Esophagus squamous epithelium (tissue), 4 donors: ENCODE results near the gene COL4A2.

Experiments
- POLR2A ChIP-seq, 4 donors: fragments of 450-650 bp; IDR thresholded peaks; one replicate each; pipeline ENCODE4 v1.6.1; 2017; ENCODE audit warnings: antibody characterized with exemption in 4 of 4, mild to moderate bottlenecking in 4 of 4, moderate library complexity in 3 of 4
- TF ChIP-seq, protein P1 (sequence below), 6 experiments: fragments of 450-650 bp in 4 of 6; fragments of 200-600 bp in 2 of 6; sonication (generic) in 2 of 6; IDR thresholded peaks; one replicate each; pipeline ENCODE4 v1.5.1; 2016 to 2019; ENCODE audit warnings: antibody characterized with exemption in 6 of 6, mild to moderate bottlenecking in 4 of 6, moderate library complexity in 4 of 6

DNA sequence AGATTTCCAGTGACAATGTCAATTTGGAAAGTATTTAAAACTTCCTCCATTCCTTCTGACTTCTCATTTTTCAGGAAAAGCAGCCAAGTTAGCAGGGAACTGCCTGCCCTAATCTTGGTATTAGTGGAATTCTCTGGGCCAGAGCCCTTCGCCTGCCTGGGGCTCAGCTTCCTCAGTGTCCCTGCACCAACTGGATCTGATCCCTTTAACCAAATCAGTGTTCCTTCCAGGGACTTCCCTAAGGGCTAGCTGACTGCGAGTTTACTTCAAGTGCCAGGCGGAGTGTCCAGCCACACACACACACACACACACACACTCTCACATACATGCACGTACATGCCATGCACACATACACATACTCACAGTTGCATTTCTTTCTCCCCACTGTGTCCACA is 234.4 kb downstream of the COL4A2 start:
- TF ChIP-seq, protein P1, sequence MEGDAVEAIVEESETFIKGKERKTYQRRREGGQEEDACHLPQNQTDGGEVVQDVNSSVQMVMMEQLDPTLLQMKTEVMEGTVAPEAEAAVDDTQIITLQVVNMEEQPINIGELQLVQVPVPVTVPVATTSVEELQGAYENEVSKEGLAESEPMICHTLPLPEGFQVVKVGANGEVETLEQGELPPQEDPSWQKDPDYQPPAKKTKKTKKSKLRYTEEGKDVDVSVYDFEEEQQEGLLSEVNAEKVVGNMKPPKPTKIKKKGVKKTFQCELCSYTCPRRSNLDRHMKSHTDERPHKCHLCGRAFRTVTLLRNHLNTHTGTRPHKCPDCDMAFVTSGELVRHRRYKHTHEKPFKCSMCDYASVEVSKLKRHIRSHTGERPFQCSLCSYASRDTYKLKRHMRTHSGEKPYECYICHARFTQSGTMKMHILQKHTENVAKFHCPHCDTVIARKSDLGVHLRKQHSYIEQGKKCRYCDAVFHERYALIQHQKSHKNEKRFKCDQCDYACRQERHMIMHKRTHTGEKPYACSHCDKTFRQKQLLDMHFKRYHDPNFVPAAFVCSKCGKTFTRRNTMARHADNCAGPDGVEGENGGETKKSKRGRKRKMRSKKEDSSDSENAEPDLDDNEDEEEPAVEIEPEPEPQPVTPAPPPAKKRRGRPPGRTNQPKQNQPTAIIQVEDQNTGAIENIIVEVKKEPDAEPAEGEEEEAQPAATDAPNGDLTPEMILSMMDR (IDR thresholded peaks at IDR 0.05) = no peak
- TF ChIP-seq POLR2A (IDR thresholded peaks at IDR 0.05) = no peak
